Thymus (tissue), 14 donors: Measurements from ENCODE around the gene CLEC16A. TPM values are rescaled to one million over a fixed set of nuclear protein-coding genes. Genes with fewer than 3 reads are reported as not detected.

Source experiments
- DNase-seq, 9 donors: peaks; one replicate each; pipeline ENCODE4 v3.0.0-alpha.2; 2013; ENCODE audit warnings: low spot score in 9 of 9, low read depth in 6 of 9, missing footprints in 1 of 9
- H3K27ac ChIP-seq, 2 donors: one replicate each; pipeline ENCODE4 v1.5.1; 2013; ENCODE audit warnings: control low read depth in 1 of 2, low read depth in 1 of 2, low read length in 1 of 2, mild to moderate bottlenecking in 1 of 2, moderate library complexity in 1 of 2
- H3K27me3 ChIP-seq, 2 donors: one replicate each; pipeline ENCODE4 v1.5.1; 2013; ENCODE audit warnings: low read length in 1 of 2; ENCODE audit not compliant: control insufficient read depth in 2 of 2, insufficient read depth in 1 of 2
- H3K36me3 ChIP-seq, 2 donors: one replicate each; pipeline ENCODE4 v1.5.1; 2013; ENCODE audit warnings: low read length in 1 of 2, mild to moderate bottlenecking in 1 of 2, moderate library complexity in 1 of 2; ENCODE audit not compliant: control insufficient read depth in 2 of 2, insufficient read depth in 2 of 2
- H3K4me1 ChIP-seq, 2 donors: one replicate each; pipeline ENCODE4 v1.5.1; 2013; ENCODE audit warnings: low read length in 2 of 2; ENCODE audit not compliant: control insufficient read depth in 2 of 2, insufficient read depth in 2 of 2
- H3K4me3 ChIP-seq, 2 donors: one replicate each; pipeline ENCODE4 v1.5.1; 2013; ENCODE audit warnings: low read length in 2 of 2, control low read depth in 1 of 2, mild to moderate bottlenecking in 1 of 2
- H3K9me3 ChIP-seq, 2 donors: one replicate each; pipeline ENCODE4 v1.5.1; 2013; ENCODE audit warnings: low read length in 1 of 2, mild to moderate bottlenecking in 1 of 2; ENCODE audit not compliant: control insufficient read depth in 2 of 2, insufficient read depth in 1 of 2
- WGBS: extraction: QIAGEN DNeasy Blood & Tissue Kit; methylation state at CpG from one replicate; pipeline ENCODE4 v1.1.7; 2013; 5-methylcytosine and 5-hydroxymethylcytosine counted together
- long read RNA-seq, 10 donors: transcript quantifications; one replicate each; lab custom pipeline, GENCODE V29; 2026
- polyA plus RNA-seq: library from polyadenylated mRNA; stranded (reverse); fragments of 200-250 nt; gene quantifications from one replicate; pipeline ENCODE4 v1.2.3, GENCODE V29; 2013
- total RNA-seq: library from RNA; stranded (reverse); fragments of 120-200 nt; gene quantifications from one replicate; pipeline ENCODE4 v1.2.4, GENCODE V29; 2013
- donor health status: healthy.

The CLEC16A gene, protein sequence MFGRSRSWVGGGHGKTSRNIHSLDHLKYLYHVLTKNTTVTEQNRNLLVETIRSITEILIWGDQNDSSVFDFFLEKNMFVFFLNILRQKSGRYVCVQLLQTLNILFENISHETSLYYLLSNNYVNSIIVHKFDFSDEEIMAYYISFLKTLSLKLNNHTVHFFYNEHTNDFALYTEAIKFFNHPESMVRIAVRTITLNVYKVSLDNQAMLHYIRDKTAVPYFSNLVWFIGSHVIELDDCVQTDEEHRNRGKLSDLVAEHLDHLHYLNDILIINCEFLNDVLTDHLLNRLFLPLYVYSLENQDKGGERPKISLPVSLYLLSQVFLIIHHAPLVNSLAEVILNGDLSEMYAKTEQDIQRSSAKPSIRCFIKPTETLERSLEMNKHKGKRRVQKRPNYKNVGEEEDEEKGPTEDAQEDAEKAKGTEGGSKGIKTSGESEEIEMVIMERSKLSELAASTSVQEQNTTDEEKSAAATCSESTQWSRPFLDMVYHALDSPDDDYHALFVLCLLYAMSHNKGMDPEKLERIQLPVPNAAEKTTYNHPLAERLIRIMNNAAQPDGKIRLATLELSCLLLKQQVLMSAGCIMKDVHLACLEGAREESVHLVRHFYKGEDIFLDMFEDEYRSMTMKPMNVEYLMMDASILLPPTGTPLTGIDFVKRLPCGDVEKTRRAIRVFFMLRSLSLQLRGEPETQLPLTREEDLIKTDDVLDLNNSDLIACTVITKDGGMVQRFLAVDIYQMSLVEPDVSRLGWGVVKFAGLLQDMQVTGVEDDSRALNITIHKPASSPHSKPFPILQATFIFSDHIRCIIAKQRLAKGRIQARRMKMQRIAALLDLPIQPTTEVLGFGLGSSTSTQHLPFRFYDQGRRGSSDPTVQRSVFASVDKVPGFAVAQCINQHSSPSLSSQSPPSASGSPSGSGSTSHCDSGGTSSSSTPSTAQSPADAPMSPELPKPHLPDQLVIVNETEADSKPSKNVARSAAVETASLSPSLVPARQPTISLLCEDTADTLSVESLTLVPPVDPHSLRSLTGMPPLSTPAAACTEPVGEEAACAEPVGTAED
- 19.9 TPM for total RNA-seq
- 18.8 TPM for polyA plus RNA-seq
- long read RNA-seq, donor 1, result 0 reads
- long read RNA-seq, donor 2, result 0 reads
- long read RNA-seq, donor 3, result 0 reads
- long read RNA-seq, donor 4, result 0 reads
- long read RNA-seq, donor 5, result 0 reads
- long read RNA-seq, donor 6, result 0 reads
- long read RNA-seq, donor 7, result 0 reads
- long read RNA-seq, donor 8, result 0 reads
- long read RNA-seq, donor 9, result 0 reads
- long read RNA-seq, donor 10, result 0 reads

GRCh38 chr16:10944249-10945064, at the start of gene CLEC16A:
Gene CLEC16A (plus strand): TSS chr16:10944564. CDS start chr16:10944718, 154 bp downstream.
- peaks cover 49 to 60% of the 10 kb centered on the region in 2 donors for H3K4me1 ChIP-seq
- H3K27me3 ChIP-seq, result no peaks in the 10 kb centered on the region
- peak within 1 kb of the TSS; percentile 85 to 93 for H3K4me3 ChIP-seq
- no peaks in the 10 kb centered on the region for H3K9me3 ChIP-seq
- DNase-seq, result peak; percentile 81 to 96 (median 88)
- H3K36me3 ChIP-seq, result no peaks in the 10 kb centered on the region
- H3K27ac ChIP-seq, result peak within 1 kb of the TSS; percentile 65 to 72
- under 1% methylated on average over 86 of the region's 86 CpGs for WGBS

- Histone ChIP-seq H3K4me1 (peaks cover 0 to 3% of the 10 kb centered on the region in 2 donors), H3K27me3 (no peaks in the 10 kb centered on the region), H3K4me3 (no peak overlapping the region), H3K27ac (no peak overlapping the region), H3K36me3 (peaks cover 0 to 4% of the 10 kb centered on the region in 2 donors), H3K9me3 (no peaks in the 10 kb centered on the region)
- WGBS, result 87% methylated on average over 17 of the region's 17 CpGs
- DNase-seq, result peak in 7 of 9 donors; percentile 25 to 72 (median 49)
Observed at GRCh38 chr16:10895053-10895946, 49.1 kb upstream of the CLEC16A start.

- DNase-seq, result no peak
- Histone ChIP-seq H3K9me3 (no peaks in the 10 kb centered on the region), H3K27me3 (no peaks in the 10 kb centered on the region), H3K4me3 (no peak overlapping the region), H3K4me1 (peaks cover 0 to 3% of the 10 kb centered on the region in 2 donors), H3K36me3 (peaks cover 0 to 4% of the 10 kb centered on the region in 2 donors), H3K27ac (no peak overlapping the region)
- WGBS, result 47% methylated on average over 3 of the region's 3 CpGs
Observed at GRCh38 chr16:10896165-10896564, 48.2 kb upstream of the CLEC16A start.

DNA sequence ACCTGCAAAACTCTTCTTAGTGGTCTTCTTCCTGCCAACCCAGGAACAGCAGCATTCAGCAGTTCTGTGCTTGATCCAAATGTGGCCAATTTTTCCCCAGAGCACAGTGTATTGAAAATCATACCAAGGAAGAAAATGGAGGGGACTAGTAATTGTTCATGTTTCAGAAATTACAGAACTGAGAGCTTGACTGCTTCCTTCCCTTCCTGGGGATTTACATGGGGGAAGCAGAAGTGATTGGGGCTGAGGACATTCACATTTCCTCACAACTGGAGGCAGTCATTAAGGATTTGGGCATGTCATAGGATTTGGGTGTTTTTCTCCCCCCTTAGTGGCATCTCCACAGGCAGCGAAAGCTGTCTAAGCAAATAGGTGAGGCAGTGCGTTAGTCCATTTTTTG, 47.6 kb upstream of the CLEC16A start:
- H3K27me3 ChIP-seq, result no peaks in the 10 kb centered on the region
- peaks cover 0 to 4% of the 10 kb centered on the region in 2 donors for H3K36me3 ChIP-seq
- no peak overlapping the region for H3K4me3 ChIP-seq
- H3K27ac ChIP-seq, result no peak overlapping the region
- WGBS, result 98% methylated on average over 2 of the region's 2 CpGs
- DNase-seq, result no peak
- peaks cover 0 to 3% of the 10 kb centered on the region in 2 donors for H3K4me1 ChIP-seq
- no peaks in the 10 kb centered on the region for H3K9me3 ChIP-seq

- no peak overlapping the region for H3K27ac ChIP-seq
- H3K9me3 ChIP-seq, result no peaks in the 10 kb centered on the region
- H3K4me3 ChIP-seq, result no peak overlapping the region
- DNase-seq, result no peak
- 91% methylated on average over 5 of the region's 5 CpGs for WGBS
- peaks cover 0 to 4% of the 10 kb centered on the region in 2 donors for H3K36me3 ChIP-seq
- H3K27me3 ChIP-seq, result no peaks in the 10 kb centered on the region
- H3K4me1 ChIP-seq, result peaks cover 0 to 3% of the 10 kb centered on the region in 2 donors
Observed at GRCh38 chr16:10897134-10897533, 47.2 kb upstream of the CLEC16A start.

DNA sequence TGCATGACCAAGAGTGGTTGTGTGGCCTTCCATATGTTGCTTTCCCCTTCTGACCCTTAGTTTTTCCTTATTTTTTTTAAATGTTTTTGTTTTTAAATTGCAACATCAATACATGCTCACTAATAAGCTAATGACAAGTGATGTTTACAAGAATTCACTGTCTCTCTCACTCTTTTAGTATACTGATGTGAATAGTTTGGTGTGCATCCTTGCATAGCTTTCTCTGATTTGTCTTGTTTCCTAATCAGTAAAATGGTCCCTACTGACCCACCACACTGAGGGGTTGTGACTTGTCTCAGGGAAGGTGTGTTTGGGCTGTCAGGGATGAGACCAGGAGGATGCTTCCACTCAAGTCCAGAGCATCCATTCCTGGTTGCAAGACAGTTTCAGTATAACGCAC, 41.4 kb upstream of the CLEC16A start:
- Histone ChIP-seq H3K27ac (no peak overlapping the region), H3K9me3 (no peaks in the 10 kb centered on the region), H3K4me1 (no peaks in the 10 kb centered on the region), H3K36me3 (peaks cover 5 to 12% of the 10 kb centered on the region in 2 donors), H3K27me3 (no peaks in the 10 kb centered on the region), H3K4me3 (no peak overlapping the region)
- no peak for DNase-seq
- WGBS, result 90% methylated on average over 1 of the region's 1 CpG

DNA sequence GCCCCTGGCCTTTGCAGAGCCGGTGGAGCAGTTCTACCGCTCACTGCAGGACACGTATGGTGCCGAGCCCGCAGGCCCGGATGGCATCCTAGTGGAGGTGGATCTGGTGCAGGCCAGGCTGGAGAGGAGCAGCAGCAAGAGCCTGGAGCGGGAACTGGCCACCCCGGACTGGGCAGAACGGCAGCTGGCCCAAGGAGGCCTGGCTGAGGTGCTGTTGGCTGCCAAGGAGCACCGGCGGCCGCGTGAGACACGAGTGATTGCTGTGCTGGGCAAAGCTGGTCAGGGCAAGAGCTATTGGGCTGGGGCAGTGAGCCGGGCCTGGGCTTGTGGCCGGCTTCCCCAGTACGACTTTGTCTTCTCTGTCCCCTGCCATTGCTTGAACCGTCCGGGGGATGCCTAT, 37.9 kb upstream of the CLEC16A start:
- WGBS, result 96% methylated on average over 19 of the region's 19 CpGs
- Histone ChIP-seq H3K27me3 (no peaks in the 10 kb centered on the region), H3K4me3 (no peak overlapping the region), H3K36me3 (peaks cover 5 to 8% of the 10 kb centered on the region in 2 donors), H3K27ac (no peak overlapping the region), H3K9me3 (no peaks in the 10 kb centered on the region), H3K4me1 (no peaks in the 10 kb centered on the region)
- no peak for DNase-seq
